GM18520 (cell line): ENCODE results near the gene FIGLA.
"Not testable (repeated sequence)": the region's sequence is repeated elsewhere in the genome, so short reads cannot be mapped to it uniquely, and the experiment has no call there.

Experiments used
- ATAC-seq: cut with Tn5 transposase; IDR thresholded peaks from one replicate; pipeline ENCODE4 v1.9.1; 2021; ENCODE audit not compliant: unreplicated experiment

Gene FIGLA

DNA sequence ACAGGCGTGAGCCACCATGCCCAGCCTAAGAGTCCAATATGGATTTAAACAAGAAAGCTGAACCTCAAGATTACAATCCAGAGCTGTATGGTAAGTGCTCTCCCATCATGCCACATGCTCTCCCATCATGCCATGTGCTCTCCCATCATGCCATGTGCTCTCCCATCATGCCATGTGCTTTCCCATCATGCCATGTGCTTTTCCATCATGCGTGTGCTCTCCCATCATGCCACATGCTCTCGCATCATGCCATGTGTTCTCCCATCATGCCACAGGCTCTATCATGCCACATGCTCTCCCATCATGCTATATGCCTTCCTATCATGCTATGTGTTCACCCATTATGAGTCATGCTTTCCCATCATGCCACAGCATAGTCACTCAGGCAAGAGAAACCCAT lies 43.2 kb downstream of the FIGLA start:
- ATAC-seq: no peak

DNA sequence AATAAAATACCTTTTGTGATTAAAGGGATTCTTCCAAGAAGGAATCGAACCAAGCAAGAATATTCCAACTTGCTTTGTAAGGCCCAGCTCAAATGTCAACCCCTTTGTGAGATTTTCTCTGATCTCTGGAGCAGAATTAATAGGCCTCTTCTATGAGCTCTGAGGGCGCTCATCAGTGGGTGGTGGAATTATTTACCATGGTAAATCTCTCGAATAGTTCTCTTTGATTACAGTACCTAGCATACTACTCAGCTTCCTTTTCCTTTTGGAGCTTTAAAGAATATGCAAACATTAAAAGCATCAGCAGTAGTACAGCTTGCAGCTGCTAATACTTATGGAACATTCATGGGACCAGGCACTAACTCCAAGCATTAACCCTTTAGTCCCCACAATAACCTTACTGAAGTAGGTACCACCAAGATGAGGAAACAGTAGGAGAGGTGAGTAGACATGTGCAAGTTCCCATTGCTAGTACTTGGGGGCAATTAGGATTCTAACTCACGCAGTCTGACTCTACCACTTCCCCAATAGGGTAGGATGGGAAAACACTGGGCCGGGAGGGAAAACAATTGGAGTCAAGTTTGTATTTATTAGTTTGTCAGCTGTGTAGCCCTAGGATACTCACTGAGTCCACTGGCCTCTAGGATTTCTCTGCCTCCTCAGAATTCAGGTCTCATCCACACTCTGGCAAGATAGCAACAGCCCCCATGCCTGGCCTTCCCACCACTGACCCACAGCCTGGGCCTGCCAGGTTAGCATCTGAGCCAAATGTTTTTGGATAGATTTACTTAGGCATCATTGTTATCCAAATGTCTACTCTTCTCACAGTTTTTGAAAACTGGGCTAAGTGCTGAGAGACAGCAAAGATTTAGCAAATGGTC lies 44.1 kb downstream of the FIGLA start:
- ATAC-seq: no peak

DNA sequence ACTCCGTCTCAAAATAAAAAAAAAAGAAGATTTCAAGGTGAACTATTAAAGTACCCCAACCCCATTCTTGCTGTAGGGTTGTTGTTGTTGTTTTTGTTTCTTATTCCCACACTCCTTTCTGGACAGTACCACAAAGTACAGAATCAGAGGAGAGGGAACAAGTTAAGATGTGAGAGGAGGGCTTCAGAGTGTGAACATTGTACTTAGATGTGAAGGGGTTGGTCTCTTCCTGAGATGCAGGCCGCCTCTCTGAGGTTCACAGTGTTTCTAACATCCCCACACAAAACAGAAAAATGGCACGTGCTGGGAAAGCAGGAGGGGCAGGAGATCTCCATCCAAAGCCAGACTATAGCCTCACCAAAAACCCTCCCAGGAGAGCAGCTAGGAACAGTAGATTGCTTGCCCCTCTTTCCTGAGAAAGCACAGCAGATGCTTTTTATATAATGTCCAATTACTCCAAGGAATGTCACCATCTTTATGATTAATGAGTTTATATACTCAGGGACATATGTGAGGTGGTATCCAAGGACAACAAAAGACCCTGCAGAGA lies 45.1 kb downstream of the FIGLA start:
- no peak for ATAC-seq

DNA sequence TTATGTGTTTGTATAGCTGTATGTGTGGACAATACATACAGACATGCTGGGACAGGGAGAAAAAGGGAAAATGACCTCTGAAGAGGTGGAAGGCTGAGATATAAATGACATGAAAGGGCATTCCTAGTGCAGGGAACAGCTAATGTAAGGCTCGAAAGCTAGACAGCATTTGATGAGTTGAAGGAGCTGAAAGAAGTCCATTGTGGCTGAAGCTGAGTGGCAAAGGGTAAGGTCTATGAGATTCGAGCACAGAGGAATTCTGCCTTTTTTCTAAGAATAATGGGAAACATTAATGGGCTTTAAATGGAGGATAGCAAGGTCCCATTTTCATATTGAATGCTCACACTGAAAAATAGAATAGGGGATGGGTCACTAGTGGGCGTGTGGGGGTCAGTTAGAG lies 46.0 kb downstream of the FIGLA start:
- no peak for ATAC-seq

DNA sequence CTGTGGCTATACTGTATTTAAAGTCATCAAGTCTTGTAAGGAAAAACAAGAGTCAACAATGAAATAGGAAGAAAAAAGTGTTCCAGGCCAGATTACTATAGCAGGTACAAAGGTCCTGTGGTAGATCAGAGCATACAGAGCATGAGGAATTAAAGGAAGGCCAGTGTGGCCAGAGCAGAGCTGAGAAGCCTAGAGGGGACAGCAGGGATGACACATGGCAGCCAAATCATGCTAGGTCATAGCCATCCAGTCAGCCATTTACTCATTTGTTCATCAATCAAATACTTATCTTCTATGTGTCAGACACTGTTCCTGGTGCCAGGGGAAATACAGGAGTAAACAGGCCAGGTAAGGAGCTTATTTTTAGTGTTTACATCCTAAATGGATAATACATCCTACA lies 46.8 kb downstream of the FIGLA start:
- no peak for ATAC-seq

DNA sequence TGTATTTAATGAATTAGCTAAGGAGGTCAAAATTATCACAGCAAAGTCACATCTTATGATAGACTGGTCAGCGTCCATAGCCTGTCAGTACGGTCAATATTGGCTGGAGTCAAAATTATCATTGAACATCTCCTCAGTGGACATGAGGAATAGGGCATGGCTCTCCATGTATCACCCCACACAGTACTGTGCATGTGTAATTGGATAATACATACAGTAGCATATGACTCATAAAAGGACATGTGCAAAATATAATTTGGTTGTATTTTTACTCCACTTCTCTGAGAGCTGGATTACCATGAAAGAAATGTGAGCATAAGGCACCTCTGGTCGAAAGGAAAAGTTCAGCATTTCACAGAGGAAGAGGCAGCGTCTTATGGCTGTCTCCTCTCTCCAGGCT lies 47.4 kb downstream of the FIGLA start:
- no peak for ATAC-seq

DNA sequence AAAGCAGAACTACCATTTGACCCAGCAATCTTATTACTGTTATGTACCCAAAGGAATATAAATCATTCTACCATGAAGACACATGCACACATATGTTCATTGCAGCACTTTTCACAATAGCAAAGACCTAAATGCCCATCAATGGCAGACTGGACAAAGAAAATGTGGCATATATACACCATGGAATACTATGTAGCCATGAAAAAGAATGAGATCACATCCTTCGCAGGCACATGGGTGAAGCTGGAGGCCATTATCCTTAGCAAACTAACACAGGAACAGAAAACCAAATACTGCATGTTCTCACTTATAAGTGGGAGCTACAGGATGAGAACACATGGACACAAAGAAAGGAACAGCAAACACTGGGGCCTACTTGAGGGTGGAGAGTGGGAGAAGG lies 51.0 kb downstream of the FIGLA start:
- not testable (repeated sequence) for ATAC-seq

DNA sequence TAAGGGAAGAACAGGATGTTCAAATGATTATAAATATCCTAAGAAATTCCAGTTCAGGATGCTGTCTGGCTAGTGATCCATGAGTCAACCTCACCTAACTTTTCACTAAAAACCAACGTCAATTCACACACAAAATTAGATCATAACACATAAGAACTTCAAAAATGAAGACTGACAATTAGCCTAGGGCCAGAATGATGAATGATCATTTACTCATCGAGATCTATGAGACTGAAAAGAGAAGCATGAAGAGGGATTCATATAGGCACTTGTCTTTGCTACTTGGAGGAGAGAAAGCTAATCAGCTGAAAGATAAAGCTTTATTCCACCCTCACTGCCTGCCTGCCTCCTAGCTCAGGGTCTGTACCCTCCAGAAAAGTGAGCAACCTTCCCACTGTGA lies 52.3 kb downstream of the FIGLA start:
- no peak for ATAC-seq

DNA sequence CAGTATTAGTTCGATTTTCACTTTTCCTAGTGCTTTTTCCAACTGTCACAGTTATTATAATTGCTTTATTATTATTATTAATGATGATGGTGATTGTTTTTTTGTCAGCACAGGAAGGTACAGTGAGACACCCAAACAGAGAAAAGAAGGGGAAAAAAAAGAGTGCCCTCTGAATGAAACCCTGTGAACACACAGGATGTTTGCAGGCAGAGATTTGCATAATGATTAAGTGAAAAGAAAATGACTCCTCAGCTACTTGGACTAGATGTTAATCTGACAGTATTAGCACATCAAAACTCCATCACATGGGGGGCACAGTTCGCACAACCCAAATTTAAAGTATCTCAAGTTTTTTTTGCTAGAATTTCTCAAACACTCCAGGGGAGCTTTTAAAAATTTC lies 55.4 kb downstream of the FIGLA start:
- no peak for ATAC-seq

DNA sequence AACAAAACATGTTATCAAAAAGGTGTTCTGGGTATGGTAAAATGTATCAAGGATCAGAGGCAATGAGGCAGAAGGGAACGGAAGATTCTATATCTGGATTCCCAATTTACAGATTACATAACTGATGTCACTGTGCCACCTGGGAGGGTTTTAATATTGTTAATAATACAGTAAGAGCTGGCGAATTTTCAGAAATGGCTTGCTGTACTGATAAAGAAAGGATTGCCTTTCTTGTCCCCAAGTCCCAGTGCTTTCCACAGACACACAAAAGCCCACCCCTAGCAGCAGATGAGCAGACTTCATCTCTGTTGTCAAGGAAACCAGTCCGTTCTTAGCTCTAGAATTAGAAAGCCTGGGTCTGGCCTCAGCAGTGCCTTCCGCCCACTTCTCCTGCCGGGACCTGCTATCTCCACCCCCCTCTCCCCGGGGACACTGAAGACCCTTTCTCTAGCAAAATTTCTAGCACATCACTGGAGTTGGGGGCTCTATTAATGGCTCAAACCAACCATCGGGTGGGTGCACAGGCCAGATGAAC lies 56.7 kb downstream of the FIGLA start:
- ATAC-seq: no peak

DNA sequence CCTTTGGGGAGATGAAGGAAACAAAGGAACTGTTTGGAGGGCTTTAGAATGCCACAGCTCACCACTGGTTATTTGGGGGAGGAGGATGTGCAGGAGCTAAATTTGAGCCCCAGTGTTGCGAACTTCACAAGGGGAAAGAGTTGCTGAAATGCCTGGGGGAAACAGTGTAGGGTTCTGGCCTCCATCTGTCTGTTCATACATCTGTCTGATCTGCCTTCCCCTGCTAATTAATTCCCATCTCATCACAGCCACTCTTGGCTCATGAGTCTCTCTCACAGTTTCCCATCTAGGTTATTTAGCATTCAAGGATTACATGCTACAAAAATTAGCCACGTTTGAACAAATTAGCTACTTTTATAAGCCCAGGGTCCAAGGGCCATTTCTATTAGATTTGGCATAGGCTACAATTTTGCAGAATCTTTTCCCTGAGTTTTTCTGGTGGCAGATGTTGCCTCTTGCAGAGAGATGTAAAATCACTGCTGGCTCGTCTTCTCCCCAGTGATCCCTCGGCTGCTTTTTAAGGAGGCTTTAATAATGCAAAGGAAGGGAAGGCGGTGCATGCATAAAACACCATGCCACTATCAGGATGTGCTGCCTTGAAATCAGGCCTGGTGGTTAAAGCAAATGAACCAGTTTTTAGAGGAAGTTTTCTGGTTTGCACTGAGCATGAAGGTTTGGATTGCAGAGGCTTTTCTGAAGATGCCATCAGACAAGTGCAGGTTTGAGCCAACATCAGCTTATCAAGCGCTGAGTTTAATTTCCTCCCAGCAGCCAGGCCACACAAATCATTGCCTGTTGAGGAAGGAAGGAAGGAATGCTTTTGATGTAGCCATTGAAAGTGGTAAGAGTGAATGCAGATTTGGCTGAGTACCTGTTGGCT lies 57.4 kb downstream of the FIGLA start:
- ATAC-seq: no peak

DNA sequence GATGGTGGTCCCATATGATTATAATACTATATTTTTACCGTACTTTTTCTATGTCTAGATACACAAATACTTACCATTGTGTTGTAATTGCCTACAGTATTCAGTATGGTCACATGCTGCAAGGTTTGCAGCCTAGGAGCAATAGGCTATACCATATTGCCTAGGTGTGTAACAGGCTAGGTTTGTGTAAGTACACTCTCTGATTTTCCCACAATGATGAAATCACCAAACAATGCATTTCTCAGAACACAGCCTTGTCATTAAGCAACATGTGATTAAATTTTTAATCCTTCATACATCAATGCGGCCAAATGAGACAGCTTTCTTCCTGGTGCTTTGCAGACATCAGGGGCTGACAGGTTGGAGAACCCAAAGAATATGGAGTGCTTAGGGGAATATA lies 59.7 kb downstream of the FIGLA start:
- ATAC-seq: no peak

DNA sequence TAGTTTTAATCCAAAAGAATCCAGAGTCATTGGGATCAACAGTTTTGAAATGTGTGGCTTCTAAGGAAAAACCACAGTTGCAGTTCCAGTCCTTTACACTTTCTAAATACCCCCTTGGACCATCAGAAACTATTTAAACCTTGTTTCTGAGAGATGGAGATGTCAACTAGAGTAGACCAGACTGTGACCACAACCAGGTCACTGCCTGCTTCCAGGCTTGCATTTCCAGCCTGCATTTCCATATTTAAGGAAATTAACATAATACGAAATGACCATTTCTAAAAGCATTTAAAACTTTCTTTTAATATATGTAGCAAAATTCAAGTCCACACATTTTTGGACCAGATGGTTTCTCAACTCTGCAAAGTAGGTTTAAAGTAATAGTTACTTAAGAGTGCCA lies 60.8 kb downstream of the FIGLA start:
- ATAC-seq: no peak

DNA sequence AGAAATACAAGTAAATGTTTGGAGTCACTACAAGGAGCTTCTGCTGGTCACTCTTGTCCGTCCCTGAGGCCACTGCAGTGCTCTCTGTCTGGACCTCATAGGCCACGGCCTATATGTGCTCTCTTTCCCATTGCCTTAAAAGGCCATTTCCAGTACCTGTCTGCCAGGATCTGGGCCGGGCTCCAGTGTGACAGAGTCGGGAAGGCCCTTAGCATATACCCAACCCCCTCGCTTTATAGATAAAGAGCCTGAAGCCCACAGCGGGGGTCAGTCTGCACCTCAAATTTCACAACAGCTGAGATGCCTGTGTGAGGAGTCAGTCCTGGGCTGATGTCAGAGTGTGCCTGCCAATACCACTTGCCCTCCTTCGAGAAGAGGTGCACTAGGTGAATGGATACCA lies 62.3 kb downstream of the FIGLA start:
- ATAC-seq: no peak
